Lower lobe of right lung (tissue), 2 donors: ENCODE measurements around the gene TCF7L1. TPM values are rescaled to one million over a fixed set of nuclear protein-coding genes. Genes with fewer than 3 reads are reported as not detected.
A peak's percentile ranks its signal among the peaks of the same experiment; 100 is the strongest.

Experiments
- ATAC-seq, 2 donors: fragments of 200-7000 bp; cut with Tn5 transposase; one replicate each; pipeline ENCODE4 v1.9.1; 2020 to 2022; ENCODE audit warnings: mild to moderate bottlenecking in 2 of 2, moderate library complexity in 2 of 2
- DNase-seq: peaks from one replicate; pipeline ENCODE4 v3.0.0-alpha.2; 2020
- H3K27ac ChIP-seq: fragments of 200-600 bp; one replicate; pipeline ENCODE4 v1.8.0; 2022
- H3K27me3 ChIP-seq: fragments of 200-600 bp; one replicate; pipeline ENCODE4 v1.8.0; 2022; ENCODE audit warnings: low read depth
- H3K36me3 ChIP-seq: fragments of 200-600 bp; one replicate; pipeline ENCODE4 v1.8.0; 2022; ENCODE audit warnings: mild to moderate bottlenecking
- H3K4me1 ChIP-seq: fragments of 200-600 bp; one replicate; pipeline ENCODE4 v1.8.0; 2022
- H3K4me3 ChIP-seq: fragments of 200-600 bp; one replicate; pipeline ENCODE4 v1.8.0; 2022; ENCODE audit warnings: mild to moderate bottlenecking
- H3K9me3 ChIP-seq: fragments of 200-600 bp; one replicate; pipeline ENCODE4 v1.8.0; 2022
- intact Hi-C: fragments of 100-400 bp; cut with DNase I; formaldehyde crosslinking; loops from one replicate; pipeline ENCODE4 v1.11.0; 2022
- total RNA-seq: library from RNA; stranded (reverse); fragmentation: NEBNext Ultra II Directional; extraction: Animal tissue kit (Norgen Biotek cat#: 25700); gene quantifications from one replicate; pipeline ENCODE4 v1.2.1, GENCODE V29; 2021
- TF ChIP-seq, protein P1 (sequence below): fragments of 200-600 bp; IDR thresholded peaks from one replicate; pipeline ENCODE4 v1.8.0; 2022; ENCODE audit warnings: antibody characterized with exemption, mild to moderate bottlenecking
- donor health status: DM: no; HTN: yes; CAD: no; lungs with severe emphysema.

TCF7L1 gene
- total RNA-seq, 1 donor from 2014 or later, result 17.1 TPM

DNA sequence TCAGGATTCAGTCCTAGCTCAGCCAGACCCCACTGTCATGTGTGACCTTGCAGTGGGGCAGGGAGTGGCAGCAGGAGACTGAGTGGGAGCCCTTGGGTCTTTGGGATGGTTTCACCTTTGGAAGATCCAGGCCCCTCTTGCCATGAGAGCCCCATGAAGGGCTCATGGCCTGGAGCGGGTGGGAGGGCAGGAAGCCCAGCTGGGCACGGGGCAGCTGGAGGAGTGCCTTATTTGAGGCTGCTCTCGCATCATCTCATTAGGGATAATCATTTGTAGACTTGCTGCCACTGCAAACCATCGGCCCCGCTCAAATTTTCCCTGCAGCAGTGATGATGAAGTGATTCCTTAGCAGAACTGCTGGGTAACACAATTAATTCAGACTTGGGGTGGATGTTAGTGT, 120.7 kb downstream of the TCF7L1 start:
- intact Hi-C loops, result no loop called here
- no peaks in the 10 kb centered on the region for H3K27me3 ChIP-seq

DNA sequence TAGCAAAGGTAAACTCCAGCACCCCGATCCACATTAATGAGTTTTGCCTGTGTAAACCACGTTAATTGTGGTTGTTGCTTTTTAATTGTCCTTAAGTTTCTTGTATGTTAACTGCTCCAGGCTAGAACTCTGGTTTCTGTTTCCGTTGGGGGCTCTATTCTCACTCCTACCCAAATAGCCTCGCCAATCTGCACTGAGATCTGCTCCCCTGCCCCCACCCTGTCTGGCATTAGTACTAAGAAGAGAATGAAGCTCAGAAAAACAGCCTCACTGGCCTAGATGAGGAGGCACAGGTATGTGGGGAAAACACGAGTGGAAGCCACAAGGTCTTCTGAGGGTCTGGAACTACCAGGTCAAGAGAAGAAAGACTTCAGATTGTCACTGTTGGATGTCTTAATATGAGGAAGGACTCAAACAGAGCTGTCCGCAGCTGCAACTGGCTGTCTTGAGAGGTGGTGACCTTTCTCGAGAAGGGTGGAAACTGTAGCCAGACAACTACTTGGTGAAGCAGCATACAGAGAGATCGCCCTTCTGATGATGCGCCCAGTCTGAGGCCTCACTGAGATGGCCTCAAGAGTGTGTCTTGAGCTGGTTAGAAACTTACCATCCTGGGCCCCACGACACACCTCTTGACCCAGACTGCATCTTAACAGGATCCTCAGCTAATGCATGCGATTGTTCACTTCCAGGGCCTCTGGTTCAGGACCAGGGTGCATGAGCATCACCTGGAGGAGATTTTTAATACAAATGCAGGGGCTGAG, 121.5 kb downstream of the TCF7L1 start:
- TF ChIP-seq, protein P1, sequence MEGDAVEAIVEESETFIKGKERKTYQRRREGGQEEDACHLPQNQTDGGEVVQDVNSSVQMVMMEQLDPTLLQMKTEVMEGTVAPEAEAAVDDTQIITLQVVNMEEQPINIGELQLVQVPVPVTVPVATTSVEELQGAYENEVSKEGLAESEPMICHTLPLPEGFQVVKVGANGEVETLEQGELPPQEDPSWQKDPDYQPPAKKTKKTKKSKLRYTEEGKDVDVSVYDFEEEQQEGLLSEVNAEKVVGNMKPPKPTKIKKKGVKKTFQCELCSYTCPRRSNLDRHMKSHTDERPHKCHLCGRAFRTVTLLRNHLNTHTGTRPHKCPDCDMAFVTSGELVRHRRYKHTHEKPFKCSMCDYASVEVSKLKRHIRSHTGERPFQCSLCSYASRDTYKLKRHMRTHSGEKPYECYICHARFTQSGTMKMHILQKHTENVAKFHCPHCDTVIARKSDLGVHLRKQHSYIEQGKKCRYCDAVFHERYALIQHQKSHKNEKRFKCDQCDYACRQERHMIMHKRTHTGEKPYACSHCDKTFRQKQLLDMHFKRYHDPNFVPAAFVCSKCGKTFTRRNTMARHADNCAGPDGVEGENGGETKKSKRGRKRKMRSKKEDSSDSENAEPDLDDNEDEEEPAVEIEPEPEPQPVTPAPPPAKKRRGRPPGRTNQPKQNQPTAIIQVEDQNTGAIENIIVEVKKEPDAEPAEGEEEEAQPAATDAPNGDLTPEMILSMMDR, result no peak
- peaks cover 61% of the 10 kb centered on the region for H3K4me1 ChIP-seq
- H3K27ac ChIP-seq, result no peak overlapping the region
- no peaks in the 10 kb centered on the region for H3K27me3 ChIP-seq
- H3K4me3 ChIP-seq, result no peak overlapping the region
- H3K9me3 ChIP-seq, result no peaks in the 10 kb centered on the region
- ATAC-seq (no peak), DNase-seq (no peak)
- H3K36me3 ChIP-seq, result no peaks in the 10 kb centered on the region
- intact Hi-C loops, result no loop called here

More for the DNA sequence above, 120.7 kb downstream of the TCF7L1 start:
- Histone ChIP-seq H3K27ac (no peak overlapping the region), H3K36me3 (no peaks in the 10 kb centered on the region), H3K4me3 (no peak overlapping the region), H3K4me1 (peaks cover 65% of the 10 kb centered on the region), H3K9me3 (no peaks in the 10 kb centered on the region)
- ATAC-seq, result no peak
- TF ChIP-seq, protein P1, result no peak
- no peak for DNase-seq

DNA sequence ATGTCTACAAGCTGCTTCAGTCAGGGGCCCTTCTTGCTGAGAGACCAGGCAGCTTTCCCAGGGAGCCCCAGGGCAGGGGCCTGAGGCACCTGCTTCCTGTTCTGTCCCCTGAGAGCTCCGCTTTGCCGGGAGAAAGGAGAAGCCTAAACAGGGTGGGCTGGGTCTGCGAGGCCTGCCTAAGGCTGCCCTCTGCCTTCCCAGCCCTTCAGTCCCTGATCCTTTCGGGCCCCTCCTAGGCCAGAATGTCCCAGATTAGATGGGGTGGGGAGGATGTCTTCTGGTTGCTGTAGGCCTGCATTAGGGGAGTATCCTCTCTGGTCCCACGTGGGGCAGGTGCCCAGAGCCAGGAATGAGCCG, 122.2 kb downstream of the TCF7L1 start:
- intact Hi-C loops, result no loop called here
- Histone ChIP-seq H3K4me3 (no peak overlapping the region), H3K36me3 (no peaks in the 10 kb centered on the region), H3K27me3 (no peaks in the 10 kb centered on the region), H3K9me3 (no peaks in the 10 kb centered on the region), H3K4me1 (peaks cover 54% of the 10 kb centered on the region), H3K27ac (no peak overlapping the region)
- ATAC-seq (no peak), DNase-seq (no peak)
- TF ChIP-seq, protein P1, result no peak

GRCh38 chr2:85255813-85256594, 122.8 kb downstream of the TCF7L1 start:
- Histone ChIP-seq H3K27me3 (no peaks in the 10 kb centered on the region), H3K36me3 (no peaks in the 10 kb centered on the region), H3K27ac (no peak overlapping the region), H3K4me1 (peaks cover 48% of the 10 kb centered on the region), H3K4me3 (peak overlapping the region; percentile 3), H3K9me3 (no peaks in the 10 kb centered on the region)
- ATAC-seq, result peak in 1 of 2 donors; percentile 16
- DNase-seq, result no peak
- TF ChIP-seq, protein P1, result no peak
- intact Hi-C loops, result no loop called here

DNA sequence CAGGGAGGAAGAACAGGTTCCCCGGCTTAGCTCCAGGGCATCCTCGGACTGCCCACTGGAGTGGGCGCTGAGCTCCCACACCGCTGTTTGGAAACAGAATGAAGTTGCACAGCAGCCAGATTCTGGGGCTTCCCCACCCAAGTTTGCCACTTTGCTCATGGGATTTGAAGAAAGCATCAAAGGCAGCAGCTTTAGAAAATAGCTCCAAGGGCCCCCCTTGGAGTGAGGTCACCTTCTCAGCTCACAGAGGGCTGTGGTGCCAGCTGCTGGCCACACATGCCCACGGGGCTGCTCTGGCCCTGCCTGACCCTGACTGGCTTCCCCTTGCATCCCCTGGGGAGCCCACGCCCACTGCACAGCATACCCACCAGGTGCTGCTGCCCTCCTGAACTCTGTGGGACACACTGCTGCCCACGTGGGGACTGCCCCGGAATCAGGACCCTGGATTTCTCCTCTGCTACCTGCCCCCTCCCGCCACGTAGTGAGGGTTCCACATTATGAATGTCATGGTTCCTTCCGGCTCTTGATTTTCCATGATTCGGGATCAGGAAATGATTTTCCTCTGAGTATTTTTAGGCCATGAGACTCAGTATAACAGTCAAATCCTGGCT, 124.3 kb downstream of the TCF7L1 start:
- intact Hi-C loops, result no loop called here
- Histone ChIP-seq H3K27me3 (no peaks in the 10 kb centered on the region), H3K36me3 (no peaks in the 10 kb centered on the region), H3K4me1 (peaks cover 46% of the 10 kb centered on the region), H3K9me3 (no peaks in the 10 kb centered on the region), H3K27ac (peak overlapping the region; percentile 44), H3K4me3 (no peak overlapping the region)
- DNase-seq (no peak), ATAC-seq (peak; percentile 6 to 10)
- TF ChIP-seq, protein P1, result no peak
